Stimulated activated CD4-positive, alpha-beta T cell treated with anti-CD3 and anti-CD28 coated beads, Interleukin-1b, Interleukin-23, amount 100 ng/mL, for 1 hour (primary cell): ENCODE data around the gene STRIP2.
"Not testable (repeated sequence)": the region's sequence is repeated elsewhere in the genome, so short reads cannot be mapped to it uniquely, and the experiment has no call there.

Source experiments
- DNase-seq, 2 donors: peaks; one replicate each; pipeline ENCODE4 v3.0.0-alpha.2; 2020; ENCODE audit warnings: low read depth in 2 of 2

The STRIP2 gene

DNA sequence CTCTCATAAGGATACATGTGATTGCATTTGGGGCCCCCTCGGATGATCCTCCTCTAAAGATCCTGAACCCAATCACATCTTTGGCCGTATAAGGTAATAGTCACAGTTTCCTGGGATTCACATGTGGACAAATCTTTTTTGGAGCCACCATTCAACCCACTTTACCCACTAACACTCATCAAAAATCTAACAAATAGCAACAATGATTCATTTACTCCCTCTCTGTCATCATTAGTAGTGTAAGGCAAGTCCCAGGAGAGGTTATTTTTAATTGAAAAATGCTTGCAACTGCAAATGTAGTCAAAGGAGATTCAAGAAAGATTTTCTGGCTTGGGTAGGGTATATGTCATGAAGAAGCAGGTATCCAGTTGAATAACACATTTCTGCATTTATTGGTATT lies 58.2 kb downstream of the STRIP2 start:
- no peak for DNase-seq

DNA sequence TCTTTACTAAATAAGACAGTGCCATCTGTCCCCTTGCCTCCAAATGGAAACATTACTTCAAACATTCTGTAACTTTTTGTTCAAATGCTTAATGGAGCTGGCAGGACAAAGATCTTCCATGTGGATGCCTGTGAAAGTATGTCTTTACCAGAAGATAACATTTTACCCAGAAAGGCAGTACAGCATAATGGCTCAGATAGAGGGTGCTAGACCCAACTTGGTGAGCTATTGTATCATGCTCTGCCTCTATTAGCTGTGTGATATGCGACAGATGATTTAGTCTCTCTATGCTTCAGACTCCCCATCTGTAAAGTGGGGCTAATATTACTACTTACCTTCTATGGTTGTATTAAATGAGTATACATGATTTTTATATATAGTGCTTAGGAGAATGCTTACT lies 59.3 kb downstream of the STRIP2 start:
- no peak for DNase-seq

DNA sequence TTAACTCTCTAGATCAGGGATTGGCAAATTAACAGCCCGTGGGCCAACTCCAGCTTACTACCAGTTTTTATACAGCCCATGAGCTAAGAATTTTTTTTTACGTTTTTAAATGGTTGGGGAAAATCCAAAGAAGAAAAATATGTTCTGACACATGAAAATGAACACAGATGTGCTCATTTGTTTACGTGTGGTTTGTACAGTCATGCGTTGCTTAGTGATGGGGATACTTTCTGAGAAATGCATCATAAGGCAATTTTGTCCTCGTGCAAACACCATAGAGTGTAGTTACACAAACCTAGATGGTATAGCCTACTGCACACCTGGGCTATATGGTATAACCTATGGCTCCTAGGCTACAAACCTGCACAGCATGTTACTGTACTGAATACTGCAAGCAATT lies 59.8 kb downstream of the STRIP2 start:
- DNase-seq = no peak

DNA sequence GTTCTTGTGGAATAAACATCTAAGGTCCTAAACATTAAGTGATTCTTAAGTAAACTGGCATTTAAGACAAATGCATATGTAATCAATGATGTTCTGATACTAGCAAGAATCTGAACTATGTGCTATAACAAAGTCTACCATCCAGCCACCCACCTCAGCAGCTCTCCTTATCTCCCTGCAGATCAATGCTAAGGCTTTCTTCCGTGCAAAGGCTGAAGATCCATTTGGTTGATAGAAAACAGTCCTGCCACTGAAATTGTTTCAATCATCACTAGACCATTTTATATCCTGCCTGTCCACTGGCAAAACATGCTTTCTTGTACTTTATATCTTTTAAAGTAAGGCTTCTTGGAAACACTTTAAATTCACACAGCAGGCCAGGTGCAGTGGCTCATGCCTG lies 61.8 kb downstream of the STRIP2 start:
- DNase-seq = no peak

DNA sequence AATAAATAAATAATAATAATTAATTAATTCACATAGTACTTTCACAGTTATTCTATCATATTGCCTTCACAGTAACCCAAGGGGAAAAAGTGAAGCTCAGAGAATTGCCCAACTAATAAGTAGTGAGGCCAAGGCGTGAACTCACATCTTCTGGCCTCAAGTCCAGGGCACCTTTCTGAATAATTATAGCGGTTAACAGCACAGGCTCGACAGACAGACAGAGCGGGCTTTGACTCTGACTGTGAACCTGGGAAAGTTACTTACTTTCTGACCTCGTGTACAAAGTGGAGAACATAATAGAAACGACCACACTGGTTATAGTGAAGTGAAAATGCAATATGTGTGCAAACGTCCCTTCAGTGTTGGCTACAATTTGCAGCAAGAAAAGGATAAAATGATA lies 62.4 kb downstream of the STRIP2 start:
- no peak for DNase-seq

DNA sequence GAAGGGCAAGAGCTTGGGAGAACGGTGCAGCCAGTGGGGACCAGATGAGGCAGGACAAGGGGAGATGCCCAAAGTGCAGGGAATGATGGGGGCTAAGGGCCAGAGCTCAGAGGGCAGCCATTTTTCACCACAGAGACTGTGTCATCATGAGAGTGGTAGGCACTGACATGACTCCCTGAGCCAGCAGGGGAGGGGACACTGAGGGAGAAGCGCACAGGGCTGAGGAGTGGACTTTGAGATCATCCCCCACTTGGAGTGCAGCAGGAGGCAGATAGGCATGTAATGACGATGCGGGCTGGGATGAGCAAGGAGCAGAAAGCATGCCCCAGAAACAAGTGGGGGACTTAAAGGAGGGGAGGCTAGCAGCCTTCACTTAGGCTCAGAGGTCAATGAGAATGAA lies 62.9 kb downstream of the STRIP2 start:
- no peak for DNase-seq

DNA sequence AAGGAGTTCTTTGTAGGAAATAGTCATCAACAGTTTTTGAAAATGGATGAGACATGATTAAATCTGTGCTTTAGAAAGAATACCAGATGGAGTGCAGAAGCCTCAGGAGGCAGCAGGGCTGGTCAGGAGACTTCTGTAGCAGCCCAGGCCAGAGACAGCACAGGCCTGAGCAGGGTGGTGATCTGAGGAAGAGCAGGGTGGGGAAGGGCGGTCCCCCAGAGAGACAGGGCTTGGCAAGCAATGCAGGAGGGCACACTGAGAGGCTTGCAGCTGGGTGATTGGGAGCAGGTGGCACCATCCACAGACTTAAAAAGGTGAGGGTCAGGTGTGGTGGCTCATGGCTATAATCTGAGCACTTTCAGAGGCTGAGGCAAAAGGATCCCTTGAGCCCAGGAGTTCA lies 63.8 kb downstream of the STRIP2 start:
- no peak for DNase-seq

DNA sequence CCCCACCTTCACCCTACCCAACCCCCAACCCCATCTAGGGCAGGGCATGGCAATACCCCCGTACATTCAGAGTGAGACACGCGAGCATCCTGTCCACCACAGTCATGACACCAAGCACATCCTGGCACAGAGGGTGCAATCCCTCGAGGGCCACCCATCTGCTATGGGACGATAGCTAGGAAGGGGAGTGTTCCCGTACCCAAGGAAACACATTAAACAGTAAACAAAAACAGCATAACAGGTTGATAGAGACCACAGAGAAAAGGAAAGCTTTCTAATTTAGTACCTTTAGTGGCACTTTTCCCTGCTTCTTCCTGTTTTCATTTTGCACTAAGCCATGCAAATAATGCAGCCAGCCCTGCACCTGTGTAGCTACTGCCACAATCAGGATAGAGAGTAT lies 65.8 kb downstream of the STRIP2 start:
- no peak for DNase-seq

DNA sequence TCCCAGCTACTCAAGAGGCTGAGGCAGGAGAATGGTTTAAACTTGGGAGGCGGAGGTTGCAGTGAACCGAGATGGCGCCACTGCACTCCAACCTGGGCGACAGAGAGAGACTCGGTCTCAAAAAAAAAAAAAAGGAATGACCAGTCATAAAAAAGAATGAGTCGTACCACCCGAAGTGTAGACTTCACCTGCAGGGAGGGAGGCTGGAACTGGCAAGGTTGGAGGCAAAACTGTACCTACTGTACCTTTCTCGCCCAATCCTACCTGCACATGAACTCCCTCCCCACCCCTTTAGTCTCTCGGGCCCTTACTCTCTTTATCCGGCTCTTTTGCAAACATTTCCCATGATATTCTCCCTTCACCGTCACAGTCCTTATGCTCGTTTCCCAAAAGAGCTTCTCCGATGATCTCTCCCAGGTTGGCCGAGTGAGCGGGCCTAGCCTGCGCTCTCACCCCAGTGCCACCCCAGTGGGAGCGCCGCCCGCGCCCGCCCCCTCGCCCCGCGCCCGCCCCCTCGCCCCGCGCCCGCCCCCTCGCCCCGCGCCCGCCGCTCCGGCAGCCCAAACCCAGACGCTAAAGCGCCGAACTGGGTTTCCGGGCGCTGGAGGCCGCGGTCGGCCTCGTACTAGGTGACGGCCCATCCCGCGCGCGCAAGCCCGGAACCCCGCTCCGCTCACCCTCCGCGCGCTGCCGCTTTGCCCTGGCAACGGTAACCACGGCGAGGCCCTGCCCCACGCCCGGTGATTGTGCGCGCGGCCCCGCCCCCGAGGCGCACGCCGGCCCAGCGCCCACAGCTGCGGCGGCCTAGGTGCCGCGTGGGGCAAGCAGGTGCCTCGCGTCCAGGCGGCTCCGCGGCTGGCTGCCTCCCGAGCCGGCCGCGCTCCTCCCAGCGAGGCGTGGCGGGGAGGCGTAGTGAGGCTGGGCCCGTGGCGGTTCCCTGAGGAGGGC lies 67.8 kb downstream of the STRIP2 start, which contains the start of gene SMKR1:
Gene SMKR1 (plus strand): TSS at position 772 of the 948 bp plus-strand sequence. CDS start 294 bp downstream, outside the sequence.
- DNase-seq = peak; percentile 78 to 86

DNA sequence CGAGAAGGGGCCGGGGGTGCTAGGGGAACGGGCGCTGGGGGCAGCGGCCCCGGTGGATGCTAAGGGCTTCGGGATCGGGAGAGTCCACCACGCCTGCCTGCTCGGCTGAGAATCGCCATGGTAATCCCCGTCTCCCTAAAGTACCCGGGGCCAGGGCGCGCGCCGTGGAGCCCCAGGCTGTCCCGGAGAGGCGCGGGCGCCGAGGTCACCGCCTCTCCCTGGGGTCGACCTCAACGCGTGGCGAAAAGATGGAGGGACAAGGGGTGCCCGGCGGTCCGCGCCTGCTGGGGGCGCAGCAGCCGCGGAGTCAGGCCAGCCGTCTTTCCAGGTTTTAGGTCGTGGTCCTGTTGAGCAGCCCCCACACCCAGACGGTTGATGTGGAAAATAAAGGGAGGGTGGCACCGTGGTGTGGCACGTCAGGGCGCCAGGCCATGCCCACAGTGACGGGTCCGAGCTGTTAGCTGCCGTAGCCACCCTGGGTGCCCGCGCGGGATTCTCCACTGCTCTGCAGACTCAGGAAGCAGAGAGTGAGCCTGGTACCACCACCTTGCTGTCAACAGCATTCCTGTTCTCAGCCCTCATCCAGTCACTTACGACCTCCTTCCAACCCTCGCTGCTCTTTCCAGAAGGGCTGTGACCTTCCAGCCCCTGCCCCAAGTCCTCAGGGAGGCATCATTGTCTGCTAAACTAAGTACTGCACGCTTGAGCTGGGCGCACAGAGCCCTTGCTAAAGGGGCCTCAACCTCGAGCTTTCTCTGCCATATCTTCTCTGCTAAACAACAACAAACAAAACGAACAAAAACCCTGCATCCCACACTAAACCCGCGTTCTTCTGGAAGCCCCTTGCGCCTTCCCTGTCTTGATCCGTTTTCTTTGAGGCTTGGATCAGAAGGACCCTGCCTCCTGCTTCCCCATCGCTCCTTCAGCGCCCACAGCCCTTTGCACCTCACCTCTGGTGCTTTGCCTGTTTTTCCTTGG lies 68.8 kb downstream of the STRIP2 start:
- no peak for DNase-seq

DNA sequence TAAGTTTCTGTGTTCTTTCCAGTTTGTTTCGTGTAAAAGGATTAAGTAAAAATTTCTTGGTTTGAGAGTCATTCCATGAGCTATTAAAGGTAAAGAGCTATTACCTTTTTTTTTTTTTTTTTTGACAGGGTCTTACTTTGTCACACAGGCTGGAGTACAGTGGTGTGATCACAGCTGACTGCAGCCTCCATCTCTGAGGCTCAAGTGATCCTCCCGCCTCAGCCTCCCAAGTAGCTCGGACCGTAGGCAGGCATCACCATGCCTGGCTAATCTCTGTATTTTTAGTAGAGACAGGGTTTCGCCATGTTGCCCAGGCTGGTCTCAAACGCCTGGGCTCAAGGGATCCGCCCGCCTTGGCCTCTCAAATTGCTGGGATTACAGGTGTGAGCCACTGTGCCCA lies 69.5 kb downstream of the STRIP2 start:
- DNase-seq = no peak

DNA sequence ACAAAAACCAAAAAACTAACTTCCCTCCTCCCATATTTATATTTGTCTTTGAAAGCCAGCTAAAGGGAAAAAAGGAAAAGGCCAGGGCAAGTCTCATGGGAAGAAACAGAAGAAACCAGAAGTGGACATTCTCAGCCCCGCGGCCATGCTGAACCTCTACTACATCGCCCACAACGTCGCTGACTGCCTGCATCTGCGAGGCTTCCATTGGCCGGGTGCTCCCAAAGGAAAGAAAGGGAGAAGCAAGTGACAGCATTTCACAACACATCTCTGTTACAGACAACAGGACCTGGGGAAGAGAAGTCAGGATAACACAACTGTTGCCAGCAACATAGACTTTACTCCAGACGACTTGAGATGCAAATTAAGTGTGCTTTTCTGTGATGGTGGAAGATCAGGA lies 78.0 kb downstream of the STRIP2 start:
- DNase-seq = no peak

DNA sequence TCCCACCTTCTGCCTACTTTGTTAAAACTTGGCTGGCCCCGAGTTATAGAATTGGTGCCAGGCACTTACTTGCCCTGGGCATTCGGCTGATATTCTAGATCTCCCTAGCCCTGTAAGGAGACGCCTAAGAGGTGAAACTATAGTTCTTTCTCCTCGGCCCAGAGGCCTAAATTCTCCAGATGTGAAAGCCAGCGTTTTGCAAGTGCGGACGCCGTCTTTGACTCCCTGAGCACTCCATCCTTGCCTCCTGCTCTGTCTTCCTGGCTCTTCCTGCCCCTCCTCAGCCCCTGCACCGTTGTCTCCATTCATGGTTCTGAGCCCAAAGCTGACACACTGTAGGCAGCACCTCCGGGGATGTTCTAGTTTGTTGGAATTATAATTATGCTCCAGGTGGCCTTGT lies 79.3 kb downstream of the STRIP2 start:
- no peak for DNase-seq

DNA sequence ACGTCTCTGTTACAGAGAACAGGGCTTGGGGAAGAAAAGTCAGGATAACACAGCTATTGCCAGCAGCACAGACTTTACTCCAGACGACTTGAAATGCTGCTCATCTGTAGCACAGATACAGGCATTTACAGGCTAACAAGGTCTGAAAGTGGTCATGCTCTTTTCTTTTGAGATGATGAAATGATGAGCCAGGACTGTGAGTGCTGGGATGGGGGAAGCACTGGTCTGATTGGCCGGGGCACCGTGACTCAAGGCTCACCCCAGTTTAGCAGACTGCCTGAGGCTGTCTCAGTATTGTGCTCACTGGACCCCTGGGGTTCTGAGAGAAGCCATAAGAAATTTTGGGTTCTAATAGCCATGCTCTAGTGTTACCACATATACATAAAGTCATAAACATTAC lies 80.5 kb downstream of the STRIP2 start:
- no peak for DNase-seq

DNA sequence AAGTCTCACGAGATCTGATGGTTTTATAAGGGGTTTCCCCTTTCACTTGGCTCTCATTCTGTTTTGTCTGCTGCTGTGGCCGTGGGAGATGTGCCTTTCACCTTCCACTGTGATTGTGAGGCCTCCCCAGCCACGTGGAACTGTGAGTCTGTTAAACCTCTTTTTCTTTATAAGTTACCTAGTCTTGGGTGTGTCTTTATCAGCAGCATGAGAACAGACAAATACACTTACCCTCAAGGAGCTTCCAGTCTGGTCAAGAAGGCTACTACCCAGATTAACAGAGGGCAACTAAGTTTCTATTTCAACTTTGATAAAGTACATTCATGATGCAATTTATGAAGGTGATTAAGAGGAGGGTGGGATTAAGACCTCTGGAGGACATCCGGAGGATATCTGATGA lies 81.1 kb downstream of the STRIP2 start:
- no peak for DNase-seq

DNA sequence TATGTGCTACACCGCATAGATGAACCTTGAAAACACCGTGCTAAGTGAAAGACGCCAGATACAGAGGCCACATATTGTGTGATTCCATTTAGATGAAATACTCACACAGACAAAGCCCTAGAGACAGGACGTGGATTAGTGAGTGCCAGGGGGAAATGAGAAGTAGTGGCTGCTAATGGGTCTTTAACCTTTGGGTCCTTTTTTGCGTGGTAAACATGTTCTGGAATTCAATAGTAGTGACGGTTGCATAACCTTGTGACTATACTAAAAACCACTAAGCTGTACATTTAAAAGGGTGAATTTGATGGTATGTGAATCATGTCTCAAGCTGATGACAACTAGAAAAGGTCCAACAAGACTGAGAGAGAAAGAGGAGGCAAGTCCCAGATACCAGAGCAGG lies 83.7 kb downstream of the STRIP2 start:
- DNase-seq = no peak

DNA sequence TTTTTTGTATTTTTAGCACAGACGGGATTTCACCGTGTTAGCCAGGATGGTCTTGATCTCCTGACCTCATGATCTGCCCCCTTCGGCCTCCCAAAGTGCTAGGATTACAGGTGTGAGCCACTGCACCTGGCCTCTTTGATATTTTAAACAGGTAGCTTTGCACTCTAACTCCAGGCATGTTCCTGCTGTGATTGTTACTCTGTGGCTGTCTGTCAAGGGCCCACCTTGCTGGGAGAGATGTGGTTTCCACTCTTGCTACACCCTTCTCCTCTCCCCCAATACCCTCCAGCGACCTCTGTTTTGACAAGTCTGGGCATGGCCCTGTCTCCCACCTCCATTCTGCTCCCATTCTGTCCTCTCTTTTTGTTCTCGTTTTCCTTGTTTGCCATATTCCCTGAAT lies 85.2 kb downstream of the STRIP2 start:
- no peak for DNase-seq

DNA sequence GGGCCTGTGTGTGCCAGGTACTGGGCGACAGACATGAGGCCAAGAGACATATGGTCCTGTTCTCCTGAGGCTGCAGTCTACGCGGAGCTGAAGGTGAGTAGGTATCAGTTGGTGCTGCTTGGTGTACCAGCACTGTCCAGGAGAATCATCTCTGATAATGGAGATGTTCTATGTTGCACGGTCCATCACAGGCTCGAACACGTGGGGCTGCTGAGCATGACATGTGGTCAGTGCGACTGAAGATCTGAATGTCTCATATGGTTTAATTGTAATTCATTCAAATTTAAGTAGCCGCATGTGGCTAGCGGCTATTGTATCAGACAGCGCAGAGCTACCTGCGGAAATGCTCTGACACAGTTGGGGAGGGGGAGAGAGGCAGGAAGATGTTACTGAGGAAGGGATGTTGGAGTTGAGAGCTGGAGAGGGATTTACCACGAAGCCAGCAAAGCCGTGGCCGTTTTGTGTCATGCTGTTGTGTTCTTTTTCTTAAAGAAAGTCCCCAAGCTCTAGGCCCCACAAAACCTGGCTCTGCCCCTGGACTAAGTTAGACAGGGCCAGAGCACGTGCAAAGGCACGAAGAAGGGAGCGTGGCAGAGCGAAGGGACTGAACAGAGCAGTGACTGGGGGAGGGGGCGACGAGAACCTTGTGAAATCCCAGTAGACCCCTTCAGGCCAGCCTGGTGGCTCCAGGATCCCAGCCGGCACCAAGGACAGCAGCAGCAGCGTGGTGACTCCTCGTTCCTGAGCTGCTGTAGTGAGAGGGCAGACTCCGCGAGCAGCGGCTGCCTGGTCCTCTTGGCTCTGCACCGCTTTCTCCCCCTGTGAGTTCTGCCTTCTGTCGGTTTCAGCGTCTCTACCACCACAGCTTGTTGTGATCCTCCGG lies 88.1 kb downstream of the STRIP2 start:
- no peak for DNase-seq

DNA sequence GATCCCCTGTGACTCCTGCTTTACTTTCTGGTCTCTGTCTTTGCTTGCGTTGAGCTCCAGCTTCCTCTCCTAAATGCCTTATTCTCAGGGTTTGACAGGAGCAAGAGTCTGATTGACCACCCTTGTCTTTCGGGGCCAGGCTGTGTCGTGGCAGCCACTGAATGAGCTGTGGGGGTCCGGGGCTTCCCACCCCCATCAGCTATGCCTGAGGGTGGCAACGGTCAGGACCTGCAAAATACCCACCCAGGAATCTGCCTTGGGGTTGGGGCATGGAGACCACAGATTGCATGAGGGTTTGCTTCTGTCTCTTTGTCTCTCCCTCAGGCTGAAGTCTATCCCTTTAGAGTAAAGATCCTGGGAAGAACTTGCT lies 88.7 kb downstream of the STRIP2 start:
- no peak for DNase-seq

DNA sequence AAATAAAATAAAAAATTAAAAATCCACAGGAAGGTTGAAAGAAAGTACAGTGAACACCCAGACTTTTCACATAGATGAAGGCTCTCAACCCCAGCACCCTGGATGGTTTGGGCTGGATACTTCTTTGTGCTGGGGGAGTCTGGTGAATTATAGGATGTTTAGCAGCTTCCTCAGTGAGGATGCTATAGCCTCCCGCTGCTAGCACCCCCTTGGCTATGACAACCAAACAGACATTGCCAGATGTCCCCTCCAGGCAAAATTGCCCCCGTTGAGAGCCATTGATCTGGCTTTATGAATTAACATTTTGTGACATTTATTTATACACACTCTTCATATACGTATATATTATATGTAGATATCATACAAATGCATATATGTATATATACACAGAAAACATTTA lies 89.7 kb downstream of the STRIP2 start:
- DNase-seq = no peak

DNA sequence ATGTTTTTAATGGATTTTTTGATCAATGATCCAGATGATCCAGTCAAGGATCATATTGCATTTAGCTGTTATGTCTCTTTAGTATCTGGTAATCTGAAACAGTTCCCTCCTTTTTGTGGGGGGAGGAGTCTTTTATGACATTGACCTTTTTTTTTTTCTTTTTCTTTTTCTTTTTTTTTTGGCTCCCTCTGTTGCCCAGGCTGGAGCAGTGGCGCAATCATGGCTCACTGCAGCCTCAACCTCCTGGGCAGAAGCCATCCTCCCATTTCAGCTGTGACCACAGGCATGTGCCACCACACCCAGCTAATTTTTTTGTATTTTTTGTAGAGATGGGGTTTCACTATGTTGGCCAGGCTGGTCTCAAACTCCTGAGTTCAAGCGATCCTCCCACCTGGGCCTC lies 90.2 kb downstream of the STRIP2 start:
- not testable (repeated sequence) for DNase-seq
